Lung microvascular endothelial cell (primary cell): Measurements from ENCODE around the gene ZNF276. TPM values are rescaled to one million over a fixed set of nuclear protein-coding genes. Genes with fewer than 3 reads are reported as not detected.
A peak's percentile ranks its signal among the peaks of the same experiment; 100 is the strongest.

Source experiments
- DNase-seq, 2 donors: peaks; one replicate each; pipeline versions ENCODE4 v3.0.0 to v3.0.0-alpha.2; 2010; ENCODE audit warnings: low read depth in 2 of 2
- total RNA-seq: library from RNA; depleted of rRNA; stranded (reverse); fragments of >200 nt; gene quantifications from 2 replicates; pipeline ENCODE4 v1.2.1, GENCODE V29; 2014

ZNF276 gene
- total RNA-seq, 1 donor from 2014 or later, result 14.5 TPM

GRCh38 chr16:89711601-89712273 is 9.6 kb upstream of the ZNF276 start:
- peak; percentile 77 to 84 for DNase-seq

GRCh38 chr16:89712274-89712781 is 9.0 kb upstream of the ZNF276 start:
- peak; percentile 27 to 43 for DNase-seq

- DNase-seq, result no peak
Observed at GRCh38 chr16:89716493-89716892, 4.8 kb upstream of the ZNF276 start.

- no peak for DNase-seq
Observed at GRCh38 chr16:89716916-89717687, 4.2 kb upstream of the ZNF276 start.

- no peak for DNase-seq
Observed at GRCh38 chr16:89717688-89718505, 3.4 kb upstream of the ZNF276 start.

- DNase-seq, result peak; percentile 31 to 38
Observed at GRCh38 chr16:89720551-89720812, 855 bp upstream of the ZNF276 start.

GRCh38 chr16:89721546-89722391 is 432 bp downstream of the ZNF276 start:
- DNase-seq, result peak; percentile 73 to 74

GRCh38 chr16:89722392-89723278 is 1.3 kb downstream of the ZNF276 start:
- DNase-seq, result peak; percentile 32 to 75

- peak; percentile 43 to 59 for DNase-seq
Observed at GRCh38 chr16:89723279-89724250, 2.2 kb downstream of the ZNF276 start.

- no peak for DNase-seq
Observed at GRCh38 chr16:89727406-89728120, 6.2 kb downstream of the ZNF276 start.

- DNase-seq, result no peak
Observed at GRCh38 chr16:89729293-89729692, 8.0 kb downstream of the ZNF276 start.

- no peak for DNase-seq
Observed at GRCh38 chr16:89729863-89730593, 8.7 kb downstream of the ZNF276 start.

GRCh38 chr16:89730610-89731234 is 9.4 kb downstream of the ZNF276 start:
- DNase-seq, result no peak

- no peak for DNase-seq
Observed at GRCh38 chr16:89732142-89732917, 11.0 kb downstream of the ZNF276 start.

GRCh38 chr16:89732918-89733242 is 11.5 kb downstream of the ZNF276 start:
- no peak for DNase-seq

GRCh38 chr16:89733322-89733721 is 12.0 kb downstream of the ZNF276 start:
- no peak for DNase-seq

- no peak for DNase-seq
Observed at GRCh38 chr16:89733792-89734191, 12.5 kb downstream of the ZNF276 start.
